Adrenal gland (tissue), 5 donors: ENCODE results near the gene RPL27A.

Source experiments
- CTCF ChIP-seq, 6 experiments: fragments of 450-650 bp in 4 of 6; fragments of 200-600 bp in 2 of 6; sonication (generic) in 1 of 6; IDR thresholded peaks; 1 replicate in 5 of 6; 2 replicates in 1 of 6; pipeline versions ENCODE4 v1.5.1 to v1.8.0; 2016 to 2021; ENCODE audit warnings: antibody characterized with exemption in 6 of 6, mild to moderate bottlenecking in 2 of 6, moderate library complexity in 1 of 6
- POLR2A ChIP-seq, 2 donors: fragments of 450-650 bp; IDR thresholded peaks; one replicate each; pipeline ENCODE4 v1.6.1; 2017; ENCODE audit warnings: antibody characterized with exemption in 2 of 2, mild to moderate bottlenecking in 2 of 2, moderate library complexity in 1 of 2
- donor health status: DM: no; HTN: no; CAD: no.

- TF ChIP-seq CTCF (IDR thresholded peaks at IDR 0.05), result no peak
- TF ChIP-seq POLR2A (IDR thresholded peaks at IDR 0.05), result no peak
These were observed 2.2 kb downstream of the RPL27A start for GRCh38 chr11:8684600-8685290.
